Mammary epithelial cell (primary cell): ENCODE measurements around the gene FNDC5.

Source experiments
- CTCF ChIP-seq, 2 donors: IDR thresholded peaks in 1 of 2; conservative IDR thresholded peaks in 1 of 2; 2 replicates each; pipeline ENCODE4 v1.5.1; 2011 to 2012; ENCODE audit warnings: inconsistent platforms in 2 of 2, low read length in 2 of 2, mild to moderate bottlenecking in 2 of 2, control low read depth in 1 of 2, low read depth in 1 of 2; ENCODE audit not compliant: insufficient read depth in 1 of 2; ENCODE audit errors: extremely low read depth in 1 of 2
- EZH2 ChIP-seq: IDR thresholded peaks from 2 replicates; pipeline ENCODE4 v1.6.1; 2012; ENCODE audit warnings: low read length, inconsistent platforms, borderline replicate concordance

DNA sequence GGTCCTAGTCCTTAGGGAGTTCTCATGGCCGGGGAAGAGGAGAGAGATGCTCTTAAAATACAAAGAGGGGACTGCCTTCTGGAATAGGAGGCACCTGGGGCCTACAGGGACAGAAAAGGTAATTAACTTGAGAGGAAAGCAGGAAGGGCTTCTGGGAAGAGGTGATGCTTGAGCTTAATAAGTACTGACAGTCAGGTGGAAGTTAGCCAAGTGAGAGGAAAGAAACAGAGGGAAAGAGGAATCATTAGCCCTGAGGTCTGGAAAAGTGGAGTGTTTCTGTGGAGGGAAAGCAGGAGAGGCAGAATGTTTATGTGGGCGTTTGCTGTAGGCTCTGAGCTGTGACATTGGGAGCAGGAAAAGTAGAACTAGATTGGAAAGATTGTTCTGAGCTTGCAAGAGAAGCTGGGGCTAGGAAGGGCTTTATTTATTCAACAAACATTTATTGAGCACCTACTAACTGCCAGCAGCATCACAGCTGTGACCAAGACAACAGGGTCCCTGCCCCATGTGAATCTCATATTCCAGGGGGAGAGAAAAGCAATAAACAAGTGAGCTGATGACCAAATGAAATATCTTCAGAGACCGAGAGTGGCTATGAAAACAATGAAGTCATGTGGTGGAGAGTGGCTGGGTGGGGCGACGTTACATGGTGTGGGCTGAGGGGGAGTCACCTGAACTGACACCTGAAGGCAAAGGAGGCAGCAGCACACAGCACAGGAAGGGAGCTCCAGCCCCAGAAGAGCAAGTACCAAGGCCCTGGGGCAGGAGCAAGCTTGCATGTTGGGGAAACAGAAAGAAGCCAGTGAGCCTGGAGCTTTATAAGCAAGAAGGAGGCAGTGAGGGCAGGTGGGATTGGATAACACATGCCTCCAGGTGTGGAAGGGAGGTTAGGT lies 4.4 kb upstream of the FNDC5 start:
- TF ChIP-seq CTCF (conservative IDR thresholded peaks at IDR 0.05 in 1 of 2, IDR thresholded peaks at IDR 0.05 in 1 of 2; ENCODE audit: extremely low read depth in 1 of 2, insufficient read depth in 1 of 2, low read depth in 1 of 2, low read length in 2 of 2) (no peak), EZH2 (no peak)
